NCI-H510A treated with DMSO at 0.1 percent for 48 hours (cell line): ENCODE data around the gene SMIM32.

Experiments
- DNase-seq: peaks from one replicate; lab custom pipeline; 2025; lab: John Stamatoyannopoulos, UW

The SMIM32 gene

DNA sequence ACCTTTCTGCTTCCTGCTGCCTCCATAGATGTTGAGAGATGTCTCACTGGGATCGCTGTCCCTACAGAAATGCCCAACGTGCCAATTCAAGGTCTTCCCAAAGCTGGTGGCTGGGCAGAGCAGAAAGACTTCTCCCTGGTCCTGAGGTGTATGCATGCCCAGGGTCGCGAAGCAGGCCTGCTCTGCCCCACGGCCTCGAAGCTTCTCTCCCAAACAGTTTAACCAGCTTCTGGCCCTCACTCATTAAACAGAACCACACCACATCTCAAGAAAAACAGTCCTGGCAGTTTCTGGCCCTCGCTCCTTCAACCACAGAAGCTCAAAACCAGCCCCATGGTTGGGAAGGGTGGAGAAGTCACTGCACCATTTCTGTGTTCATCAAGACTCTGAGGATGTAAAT is 14.7 kb upstream of the SMIM32 start:
- no peak for DNase-seq

- DNase-seq, result no peak
These were observed 13.4 kb upstream of the SMIM32 start for GRCh38 chr5:136206361-136206760.

DNA sequence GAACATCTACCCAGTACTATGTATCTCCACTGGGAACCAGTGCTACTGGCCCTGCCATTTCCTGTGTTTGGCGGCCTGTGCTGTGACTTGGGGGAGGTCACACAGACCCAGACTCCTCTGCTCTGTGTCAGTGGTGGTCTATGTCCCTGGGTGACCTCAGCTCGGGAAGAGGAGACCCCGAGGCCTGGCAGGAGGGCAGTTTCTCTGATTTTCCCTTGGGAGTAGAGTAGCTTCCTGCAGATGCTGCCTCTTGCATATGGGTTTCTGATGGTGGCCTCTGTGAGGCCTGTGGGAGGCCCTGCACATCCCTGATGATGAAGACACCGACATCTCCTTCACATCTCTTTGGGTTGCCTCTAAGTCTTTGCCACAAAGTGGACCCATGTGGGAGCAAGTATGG is 13.0 kb upstream of the SMIM32 start:
- no peak for DNase-seq

- DNase-seq, result no peak
These were observed 12.2 kb upstream of the SMIM32 start for GRCh38 chr5:136205061-136205702.

DNA sequence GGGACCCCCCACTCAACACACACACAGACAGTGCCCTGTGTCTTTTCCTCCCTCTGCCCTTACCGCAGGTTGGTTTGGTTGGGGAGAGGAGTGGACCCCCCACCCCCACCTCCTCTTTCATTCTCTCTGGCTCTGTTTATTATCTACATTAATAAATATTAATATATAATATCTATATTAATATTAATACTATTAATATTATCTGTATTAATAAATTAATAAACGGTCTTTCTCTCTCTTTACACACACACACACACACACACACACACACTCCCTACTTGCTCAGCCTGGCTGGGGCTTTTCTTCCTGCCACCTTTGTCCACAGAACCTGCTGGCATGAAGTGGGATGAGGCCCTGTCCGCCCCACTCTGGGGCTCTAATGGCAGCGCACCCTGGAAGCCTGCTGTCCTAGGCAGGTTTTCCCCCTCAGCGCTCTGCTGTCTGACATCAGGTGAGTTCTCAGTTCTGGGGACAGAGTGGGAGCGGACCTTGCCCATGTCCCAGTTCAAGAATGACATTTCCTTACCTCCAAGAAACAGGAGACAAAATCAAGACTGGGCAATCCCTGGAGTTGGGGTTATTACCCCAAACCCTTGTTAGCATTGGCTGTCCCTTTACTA is 10.5 kb upstream of the SMIM32 start:
- DNase-seq, result no peak

GRCh38 chr5:136202469-136203205 is 9.7 kb upstream of the SMIM32 start:
- no peak for DNase-seq

DNA sequence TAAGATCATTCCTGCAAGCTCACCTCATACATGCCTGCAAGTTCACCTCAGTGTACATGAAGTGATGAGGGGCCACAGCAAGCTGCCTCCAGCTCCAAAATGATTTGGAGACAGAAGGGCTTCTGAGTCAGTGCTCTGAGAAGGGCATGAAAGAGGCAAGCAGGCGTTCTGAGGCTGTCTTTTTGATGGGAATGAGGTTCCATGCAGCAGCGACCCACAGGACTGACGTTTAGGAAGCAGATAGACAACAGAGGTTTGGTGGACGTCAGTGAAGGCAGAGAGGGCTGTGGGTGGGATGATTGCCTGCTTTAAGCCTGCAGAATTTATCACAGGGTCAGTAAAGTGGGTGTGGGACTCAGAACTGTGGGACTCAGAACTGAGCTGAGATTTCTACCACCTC is 8.9 kb upstream of the SMIM32 start:
- DNase-seq, result no peak

DNA sequence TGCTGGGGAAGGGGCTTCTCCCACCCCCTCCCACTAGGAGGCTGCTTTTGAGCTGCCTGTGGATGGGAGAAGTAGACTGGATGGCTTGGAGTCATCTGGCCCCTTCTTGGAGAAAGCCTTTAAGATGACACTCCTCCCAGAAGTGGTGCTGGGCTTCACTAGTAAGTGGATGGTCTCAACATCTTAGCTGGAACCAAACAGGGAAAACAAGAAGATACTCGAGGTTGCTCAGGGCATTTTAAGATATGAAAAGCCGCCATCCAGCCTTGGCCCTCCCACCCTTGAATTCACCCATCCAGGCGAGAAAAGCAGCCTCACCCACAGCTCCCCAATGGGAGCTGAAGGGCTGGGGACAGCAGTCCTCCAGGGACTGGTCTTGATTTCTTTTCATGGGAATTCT is 7.8 kb upstream of the SMIM32 start:
- no peak for DNase-seq

GRCh38 chr5:136200130-136200529 is 7.2 kb upstream of the SMIM32 start:
- DNase-seq, result no peak

DNA sequence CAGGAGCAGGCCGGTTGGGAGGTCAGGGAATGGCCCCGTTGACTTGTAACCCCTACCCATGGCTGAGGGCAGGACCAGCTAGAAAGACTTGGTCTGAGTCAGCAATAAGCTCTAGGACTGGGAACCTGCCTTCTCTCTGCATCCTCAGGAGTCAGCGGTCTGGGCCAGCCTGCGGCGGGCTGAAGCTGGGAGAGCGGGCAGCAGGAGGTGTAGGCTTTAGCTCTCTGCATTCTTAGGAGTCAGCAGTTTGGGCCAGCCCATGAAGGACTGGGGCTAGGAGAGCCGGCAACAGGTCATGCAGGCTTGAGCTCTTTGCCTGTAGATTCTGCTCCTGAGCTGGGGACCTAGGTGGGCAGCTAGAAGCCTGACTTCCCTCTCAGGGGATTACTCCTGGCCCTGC is 6.4 kb upstream of the SMIM32 start:
- DNase-seq, result no peak

GRCh38 chr5:136198453-136198852 is 5.5 kb upstream of the SMIM32 start:
- DNase-seq, result no peak

- no peak for DNase-seq
These were observed 4.6 kb upstream of the SMIM32 start for GRCh38 chr5:136197462-136198142.

GRCh38 chr5:136195971-136196820 is 3.2 kb upstream of the SMIM32 start:
- DNase-seq, result no peak

GRCh38 chr5:136194576-136194975 is 1.6 kb upstream of the SMIM32 start:
- no peak for DNase-seq

- no peak for DNase-seq
These were observed 467 bp upstream of the SMIM32 start for GRCh38 chr5:136193322-136193935.

GRCh38 chr5:136192015-136192525 is 892 bp downstream of the SMIM32 start:
- no peak for DNase-seq

DNA sequence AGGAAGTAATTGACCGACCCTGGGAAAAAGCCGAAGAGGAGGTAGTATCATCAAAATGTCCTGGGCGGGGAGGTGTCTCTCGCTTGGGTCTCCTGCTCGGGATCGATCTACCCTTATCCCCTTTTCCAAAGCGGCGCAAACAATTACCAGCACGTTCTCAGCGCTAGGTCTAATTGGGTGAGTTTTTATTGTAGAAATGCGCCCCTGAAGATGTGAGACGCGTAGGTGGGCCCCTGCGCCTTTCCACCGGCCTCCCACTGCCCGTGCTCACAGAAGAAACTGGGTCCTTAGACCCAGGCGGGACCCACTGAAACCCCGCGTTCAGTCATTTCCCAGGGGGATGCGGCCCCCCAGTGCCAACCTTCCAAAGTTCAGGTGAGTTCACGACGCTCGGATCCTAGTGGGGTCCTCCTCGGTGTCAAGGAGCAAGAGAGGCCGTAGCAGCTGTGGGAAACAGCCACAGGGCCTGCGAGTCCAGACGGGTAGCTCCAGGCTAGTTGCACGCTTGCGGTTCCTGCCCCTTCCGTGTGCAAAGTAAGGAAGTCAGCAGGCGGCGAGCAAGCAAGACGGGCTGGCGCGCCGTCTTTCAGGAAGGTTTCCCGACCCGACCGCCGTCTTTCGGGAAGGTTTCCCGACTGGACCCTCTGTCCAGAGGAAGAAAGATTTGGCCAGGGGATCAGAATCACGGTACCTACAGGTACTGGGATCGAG is 1.5 kb downstream of the SMIM32 start:
- DNase-seq, result no peak

DNA sequence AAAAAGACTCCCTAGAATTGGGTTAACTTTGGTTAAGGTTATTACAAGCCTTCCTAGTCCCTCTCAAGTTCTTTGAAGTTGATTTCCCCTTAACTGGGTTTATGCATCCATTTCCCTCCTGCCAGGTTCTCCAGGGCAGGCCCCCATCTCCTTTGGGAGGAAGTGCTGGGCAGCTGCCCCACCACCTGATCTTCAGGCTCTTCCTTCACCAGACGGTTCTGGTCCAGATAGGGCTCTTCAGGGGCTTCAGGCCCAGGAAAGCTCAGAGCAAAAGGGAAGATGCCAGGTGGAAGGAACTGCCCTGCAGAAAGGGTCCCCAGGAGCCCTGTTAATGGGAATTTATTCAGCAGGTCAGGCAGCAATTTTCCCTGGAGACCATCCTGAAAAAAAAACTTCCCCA is 2.1 kb downstream of the SMIM32 start:
- no peak for DNase-seq

DNA sequence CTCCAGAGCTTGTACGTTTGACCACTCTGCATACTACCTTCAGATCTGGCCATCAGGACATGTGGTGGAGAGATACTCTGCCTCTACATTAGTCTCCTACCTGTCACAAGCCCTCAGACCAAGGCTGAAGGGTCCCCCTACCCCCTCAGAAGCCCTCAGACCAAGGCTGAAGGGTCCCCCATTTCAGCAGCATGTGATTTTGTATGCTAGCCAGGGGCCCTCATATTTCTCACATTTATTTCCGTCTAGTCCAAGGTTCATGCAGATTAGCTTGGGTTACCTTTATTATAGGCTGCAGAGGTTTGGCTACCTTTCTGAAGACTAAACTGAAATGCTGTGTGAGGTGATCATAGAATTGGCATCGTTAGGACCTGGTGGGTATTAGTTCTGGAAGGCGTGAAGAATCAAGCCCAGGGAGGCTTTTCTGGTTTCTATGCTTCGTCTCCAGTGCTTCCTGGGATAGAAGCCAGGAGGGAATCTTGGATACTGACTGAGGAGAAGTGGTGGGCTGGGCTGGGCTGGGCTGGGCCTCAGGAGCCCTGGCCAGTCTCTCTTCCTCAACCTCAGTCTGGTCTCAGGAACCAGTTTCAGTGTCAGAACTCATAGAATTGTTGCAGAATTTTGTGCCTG is 2.8 kb downstream of the SMIM32 start:
- no peak for DNase-seq

GRCh38 chr5:136188859-136189258 is 4.1 kb downstream of the SMIM32 start:
- no peak for DNase-seq
